K562 (cell line): ENCODE data around the gene FGFBP3. TPM values are rescaled to one million over a fixed set of nuclear protein-coding genes. Genes with fewer than 3 reads are reported as not detected.
A peak's percentile ranks its signal among the peaks of the same experiment; 100 is the strongest.

ENCODE experiments used
- ARID4B ChIP-seq: sonication (generic); formaldehyde crosslinking; IDR thresholded peaks from 2 replicates; pipeline ENCODE4 v1.8.0; 2022; ENCODE audit warnings: mild to moderate bottlenecking, missing genetic modification reagents
- BCOR ChIP-seq: fragments of 450-650 bp; IDR thresholded peaks from 2 replicates; pipeline ENCODE4 v1.6.1; 2016
- BRF1 ChIP-seq: IDR thresholded peaks from 3 replicates; pipeline ENCODE4 v1.6.1; 2011; ENCODE audit warnings: borderline replicate concordance, mild to moderate bottlenecking; ENCODE audit not compliant: insufficient read length; ENCODE audit errors: extremely low read depth
- CTBP1 ChIP-seq: fragments of 450-650 bp; IDR thresholded peaks from 2 replicates; pipeline ENCODE4 v1.6.1; 2016; ENCODE audit warnings: borderline replicate concordance
- GTF2A2 ChIP-seq: IDR thresholded peaks from 2 replicates; pipeline ENCODE4 v1.6.1; 2016; ENCODE audit warnings: mild to moderate bottlenecking, missing genetic modification characterization, missing compliant biosample characterization
- MAZ ChIP-seq, 2 experiments: fragments of 450-650 bp in 1 of 2; sonication (generic) in 1 of 2; formaldehyde crosslinking; IDR thresholded peaks in 1 of 2; conservative IDR thresholded peaks in 1 of 2; 2 replicates each; pipeline versions ENCODE4 v1.4.0 to v1.5.0; 2020; ENCODE audit warnings: mild to moderate bottlenecking in 1 of 2, missing genetic modification reagents in 1 of 2
- MEIS2 ChIP-seq: fragments of 450-650 bp; IDR thresholded peaks from 2 replicates; pipeline ENCODE4 v1.6.1; 2014; ENCODE audit warnings: mild to moderate bottlenecking; ENCODE audit not compliant: partially characterized antibody
- MTA3 ChIP-seq: fragments of 450-650 bp; formaldehyde crosslinking; IDR thresholded peaks from 2 replicates; pipeline ENCODE4 v1.6.1; 2017; ENCODE audit warnings: mild to moderate bottlenecking, borderline replicate concordance
- NFIX ChIP-seq: fragments of 250-450 bp; sonication (Bioruptor Pico); IDR thresholded peaks from 2 replicates; pipeline ENCODE4 v1.4.0; 2020; ENCODE audit warnings: low read depth, mild to moderate bottlenecking, moderate library complexity
- NUFIP1 ChIP-seq: fragments of 450-650 bp; IDR thresholded peaks from 2 replicates; pipeline ENCODE4 v1.6.1; 2018; ENCODE audit not compliant: partially characterized antibody
- TARDBP ChIP-seq: fragments of 450-650 bp; IDR thresholded peaks from 2 replicates; pipeline ENCODE4 v1.6.1; 2016
- TCF3 ChIP-seq: sonication (generic); formaldehyde crosslinking; IDR thresholded peaks from 2 replicates; pipeline ENCODE4 v1.4.0; 2020; ENCODE audit warnings: mild to moderate bottlenecking, missing genetic modification reagents
- ZBTB7A ChIP-seq: IDR thresholded peaks from 2 replicates; pipeline ENCODE4 v1.6.1; 2011; ENCODE audit warnings: low read depth, mild to moderate bottlenecking, low read length, moderate library complexity, borderline replicate concordance; ENCODE audit not compliant: control insufficient read depth
- ZNF282 ChIP-seq: sonication (generic); formaldehyde crosslinking; IDR thresholded peaks from 2 replicates; pipeline ENCODE4 v1.8.1; 2023; ENCODE audit warnings: missing genetic modification reagents
- polyA plus RNA-seq, 8 experiments: library from polyadenylated mRNA; depleted of rRNA in 4 of 8; stranded (reverse) in 5 of 8; unstranded in 3 of 8; fragments of >200 nt; fragmentation: Nextera tagmentation in 2 of 8; fragmentation: Illumina TruSeq in 1 of 8; extraction: Ambion mirVana in 2 of 8; extraction: Trizol in 1 of 8; gene quantifications; 2 replicates each; pipeline versions ENCODE4 v1.2.1 to v1.2.3, GENCODE V29; 2011 to 2014; ENCODE audit warnings: inconsistent platforms in 1 of 8, missing spikeins in 1 of 8
- total RNA-seq, 7 experiments: library from RNA; depleted of rRNA in 6 of 7; stranded (reverse); fragments of >200 nt in 6 of 7; fragmentation: Illumina TruSeq in 2 of 7; extraction: Trizol in 2 of 7; gene quantifications; 2 replicates each; pipeline versions ENCODE4 v1.2.1 to v1.2.3, GENCODE V29; 2011 to 2021; ENCODE audit warnings: low replicate concordance in 1 of 7
- TF ChIP-seq, protein P1 (sequence below), 2 experiments: fragments of 450-650 bp; IDR thresholded peaks; 2 replicates each; pipeline ENCODE4 v1.6.1; 2016; ENCODE audit warnings: mild to moderate bottlenecking in 2 of 2, borderline replicate concordance in 1 of 2, low read depth in 1 of 2, moderate library complexity in 1 of 2

The FGFBP3 gene
- total and polyA plus RNA-seq, 9 of the 15 experiments (the other 6 are each of a cell fraction or from before 2014, with no cell fraction given) = 0.58 to 3.0 (median 1.5) TPM

DNA sequence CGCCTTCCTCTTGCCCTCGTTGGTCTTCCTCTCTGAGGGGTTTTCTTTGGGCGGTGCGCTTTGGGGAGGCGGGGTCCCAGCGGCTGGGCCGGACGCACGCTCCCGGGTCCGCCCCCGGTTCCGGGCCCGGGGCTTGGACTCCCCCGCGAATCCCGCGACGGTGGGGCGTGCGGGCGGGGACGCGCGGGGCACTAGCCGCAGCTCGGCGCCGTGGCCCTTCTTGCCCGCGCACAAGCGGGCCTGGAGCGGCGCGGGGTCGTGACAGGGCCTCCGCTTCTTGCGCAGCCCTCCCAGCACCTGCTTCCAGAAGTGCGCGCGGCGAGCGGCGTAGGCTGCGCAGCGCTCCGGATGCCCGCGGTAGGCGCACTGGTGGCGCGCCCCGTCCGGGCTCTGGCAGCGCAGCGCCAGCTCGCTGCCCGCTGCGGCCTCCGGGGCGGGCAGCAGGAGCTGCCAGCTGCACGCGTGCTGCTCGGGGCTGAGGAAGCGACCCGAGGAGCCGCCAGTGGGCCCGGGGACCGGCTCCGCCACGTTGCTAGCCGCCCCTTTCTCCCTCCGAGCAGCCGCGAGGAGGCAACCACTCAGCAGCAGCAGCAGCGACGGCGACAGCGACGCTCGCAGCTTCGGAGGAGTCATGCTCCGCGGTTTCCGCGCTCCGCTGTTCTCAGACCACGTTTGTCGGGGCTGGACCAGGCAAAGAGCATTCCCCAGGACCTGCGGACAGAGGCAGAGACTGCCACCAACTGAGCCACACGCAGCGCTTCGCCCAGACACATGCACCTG is 759 bp downstream of the FGFBP3 start (continued):
- TF ChIP-seq, protein P1, sequence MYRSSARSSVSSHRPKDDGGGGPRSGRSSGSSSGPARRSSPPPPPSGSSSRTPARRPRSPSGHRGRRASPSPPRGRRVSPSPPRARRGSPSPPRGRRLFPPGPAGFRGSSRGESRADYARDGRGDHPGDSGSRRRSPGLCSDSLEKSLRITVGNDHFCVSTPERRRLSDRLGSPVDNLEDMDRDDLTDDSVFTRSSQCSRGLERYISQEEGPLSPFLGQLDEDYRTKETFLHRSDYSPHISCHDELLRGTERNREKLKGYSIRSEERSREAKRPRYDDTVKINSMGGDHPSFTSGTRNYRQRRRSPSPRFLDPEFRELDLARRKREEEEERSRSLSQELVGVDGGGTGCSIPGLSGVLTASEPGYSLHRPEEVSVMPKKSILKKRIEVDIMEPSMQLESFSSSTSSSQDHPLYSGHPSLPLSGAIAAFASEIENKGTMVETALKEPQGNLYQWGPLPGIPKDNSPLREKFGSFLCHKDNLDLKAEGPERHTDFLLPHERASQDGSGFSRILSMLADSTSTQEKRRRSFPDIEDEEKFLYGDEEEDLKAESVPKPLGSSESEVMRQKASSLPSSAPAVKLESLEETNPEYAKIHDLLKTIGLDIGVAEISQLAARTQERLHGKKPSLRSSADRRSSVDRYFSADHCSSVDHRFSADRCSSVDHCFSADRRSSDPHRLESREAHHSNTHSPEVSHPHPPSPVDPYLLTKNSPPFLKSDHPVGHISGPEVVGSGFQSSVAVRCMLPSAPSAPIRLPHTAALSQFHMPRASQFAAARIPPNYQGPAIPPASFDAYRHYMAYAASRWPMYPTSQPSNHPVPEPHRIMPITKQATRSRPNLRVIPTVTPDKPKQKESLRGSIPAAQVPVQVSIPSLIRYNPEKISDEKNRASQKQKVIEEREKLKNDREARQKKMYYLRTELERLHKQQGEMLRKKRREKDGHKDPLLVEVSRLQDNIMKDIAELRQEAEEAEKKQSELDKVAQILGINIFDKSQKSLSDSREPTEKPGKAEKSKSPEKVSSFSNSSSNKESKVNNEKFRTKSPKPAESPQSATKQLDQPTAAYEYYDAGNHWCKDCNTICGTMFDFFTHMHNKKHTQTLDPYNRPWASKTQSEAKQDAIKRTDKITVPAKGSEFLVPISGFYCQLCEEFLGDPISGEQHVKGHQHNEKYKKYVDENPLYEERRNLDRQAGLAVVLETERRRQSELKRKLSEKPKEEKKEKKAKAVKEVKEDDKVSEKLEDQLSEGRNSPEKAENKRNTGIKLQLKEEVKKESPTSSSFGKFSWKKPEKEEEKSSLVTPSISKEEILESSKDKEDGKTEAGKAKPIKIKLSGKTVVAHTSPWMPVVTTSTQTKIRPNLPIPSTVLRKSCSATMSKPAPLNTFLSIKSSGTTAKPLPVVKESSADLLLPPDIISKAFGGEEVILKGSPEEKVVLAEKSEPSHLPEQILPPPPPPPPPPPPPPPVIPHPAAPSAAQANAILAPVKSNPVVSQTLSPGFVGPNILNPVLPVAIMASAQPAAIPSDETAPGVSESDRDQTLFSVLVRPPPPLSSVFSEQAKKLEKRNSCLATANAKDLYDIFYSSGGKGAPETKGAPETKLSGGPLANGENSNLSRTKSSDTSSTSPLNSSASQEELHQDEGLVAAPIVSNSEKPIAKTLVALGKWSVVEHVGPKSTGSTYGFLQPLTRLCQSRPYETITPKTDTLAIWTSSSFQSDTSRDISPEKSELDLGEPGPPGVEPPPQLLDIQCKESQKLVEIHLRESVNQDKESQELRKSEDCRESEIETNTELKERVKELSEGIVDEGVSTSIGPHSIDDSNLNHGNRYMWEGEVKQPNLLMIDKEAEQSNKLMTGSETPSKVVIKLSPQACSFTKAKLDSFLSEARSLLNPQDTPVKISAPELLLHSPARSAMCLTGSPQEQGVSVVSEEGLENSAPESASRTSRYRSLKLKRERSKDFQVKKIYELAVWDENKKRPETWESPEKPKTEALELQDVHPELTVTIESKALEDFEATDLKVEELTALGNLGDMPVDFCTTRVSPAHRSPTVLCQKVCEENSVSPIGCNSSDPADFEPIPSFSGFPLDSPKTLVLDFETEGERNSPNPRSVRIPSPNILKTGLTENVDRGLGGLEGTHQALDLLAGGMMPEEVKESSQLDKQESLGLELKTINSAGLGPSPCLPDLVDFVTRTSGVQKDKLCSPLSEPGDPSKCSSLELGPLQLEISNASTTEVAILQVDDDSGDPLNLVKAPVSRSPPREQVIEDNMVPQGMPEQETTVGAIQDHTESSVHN (IDR thresholded peaks at IDR 0.05; ENCODE audit: borderline replicate concordance in 1 of 2, low read depth in 1 of 2) = no peak
- TF ChIP-seq BCOR = no peak
- TF ChIP-seq NUFIP1 = no peak
- no peak for TF ChIP-seq MEIS2
- TF ChIP-seq ARID4B (CRISPR knock-in tag) = no peak
- no peak for TF ChIP-seq NFIX (CRISPR knock-in tag)
- TF ChIP-seq TCF3 (CRISPR knock-in tag) = peak; percentile 24; the same call in 1 of the 2 replicates
- TF ChIP-seq CTBP1 = peak; percentile 84
- no peak for TF ChIP-seq GTF2A2 (tag)
- no peak for TF ChIP-seq TARDBP
- peak; percentile 46 to 58; a peak in 3 of 4 replicates for TF ChIP-seq MAZ (CRISPR knock-in tag; conservative IDR thresholded peaks at IDR 0.05 in 1 of 2, IDR thresholded peaks at IDR 0.05 in 1 of 2)
- 0 out of 2 replicates have a peak, but pooled peaks have one; percentile 9 for TF ChIP-seq ZBTB7A
- TF ChIP-seq BRF1 = no peak
- TF ChIP-seq ZNF282 (CRISPR knock-in tag) = no peak
- peak; percentile 55; the same call in 1 of the 2 replicates for TF ChIP-seq MTA3
